UCSD-AML1 (cell line): Measurements from ENCODE around the gene JSRP1.

Source experiments
- DNase-seq: peaks from one replicate; lab custom pipeline; 2025; ENCODE audit not compliant: unreplicated experiment; lab: John Stamatoyannopoulos, UW

Gene JSRP1

GRCh38 chr19:2255982-2256685, at the start of gene JSRP1:
Gene JSRP1, minus strand, starts transcription at chr19:2256417. Its CDS starts 1,103 bp downstream, at chr19:2255314.
- DNase-seq: no peak

GRCh38 chr19:2305452-2306280, 49.4 kb upstream of the JSRP1 start:
- DNase-seq: no peak

GRCh38 chr19:2303211-2303798, 47.1 kb upstream of the JSRP1 start:
- DNase-seq: no peak

GRCh38 chr19:2302319-2303210, 46.3 kb upstream of the JSRP1 start:
- no peak for DNase-seq

- DNase-seq: no peak
These were observed 44.3 kb upstream of the JSRP1 start for GRCh38 chr19:2300533-2300932.

- no peak for DNase-seq
These were observed 39.9 kb upstream of the JSRP1 start for GRCh38 chr19:2296141-2296540.

- DNase-seq: no peak
These were observed 38.6 kb upstream of the JSRP1 start for GRCh38 chr19:2294687-2295335.

GRCh38 chr19:2291185-2291751, 35.1 kb upstream of the JSRP1 start:
- DNase-seq: no peak

GRCh38 chr19:2290441-2291184, 34.4 kb upstream of the JSRP1 start:
- no peak for DNase-seq

- peak; percentile 80 for DNase-seq
These were observed 33.7 kb upstream of the JSRP1 start for GRCh38 chr19:2289714-2290435.

- DNase-seq: no peak
These were observed 32.8 kb upstream of the JSRP1 start for GRCh38 chr19:2288818-2289713.

GRCh38 chr19:2288338-2288817, 32.2 kb upstream of the JSRP1 start:
- DNase-seq: no peak

- no peak for DNase-seq
These were observed 31.5 kb upstream of the JSRP1 start for GRCh38 chr19:2287585-2288337.

GRCh38 chr19:2286402-2287140, 30.4 kb upstream of the JSRP1 start:
- no peak for DNase-seq

GRCh38 chr19:2283835-2284507, 27.8 kb upstream of the JSRP1 start:
- no peak for DNase-seq

- no peak for DNase-seq
These were observed 26.6 kb upstream of the JSRP1 start for GRCh38 chr19:2282862-2283237.
